ENCODE data around the gene ZNF180. TPM values are rescaled to one million over a fixed set of nuclear protein-coding genes. Genes with fewer than 3 reads are reported as not detected.

ZNF180 gene
- total RNA-seq, 1 experiment from 2014 or later, result 5.9 TPM

DNA sequence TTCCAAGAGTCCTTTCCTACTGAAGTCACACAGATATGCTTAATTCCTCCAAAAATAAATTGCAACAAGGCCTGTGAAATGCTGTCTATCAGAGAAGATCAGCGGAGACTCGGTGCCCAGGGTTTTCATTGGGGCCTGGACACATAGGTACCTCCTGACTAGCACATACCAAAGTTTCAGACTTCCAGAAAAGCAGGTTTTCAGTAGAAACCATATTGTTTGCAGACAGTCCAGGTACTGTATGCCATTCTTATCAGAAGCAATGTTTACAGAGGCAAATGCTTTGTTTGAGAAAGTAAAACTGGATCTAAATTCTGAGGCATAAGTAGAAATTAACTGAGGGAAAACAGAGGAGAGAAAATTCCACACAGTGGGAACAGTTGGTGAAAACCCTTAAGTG, 64.9 kb downstream of the ZNF180 start:
- no peak overlapping the region for H3K9ac ChIP-seq (ENCODE audit: low read length)
- H3K9me3 ChIP-seq (ENCODE audit: low read length), result no peaks in the 10 kb centered on the region; the same call in 1 of the 2 replicates
- H2AFZ ChIP-seq (ENCODE audit: low read length), result no peak overlapping the region
- no peak overlapping the region for H3K4me2 ChIP-seq (ENCODE audit: low read depth, low read length, poor library complexity, severe bottlenecking)
- H3K4me3 ChIP-seq (ENCODE audit: low read length), result no peak overlapping the region
- H3K36me3 ChIP-seq (ENCODE audit: insufficient read depth, low read length), result no peaks in the 10 kb centered on the region
- no peaks in the 10 kb centered on the region for H3K9me2 ChIP-seq (replicated peaks; ENCODE audit: insufficient read depth, low read length)
- H3K27me3 ChIP-seq (ENCODE audit: low read length), result no peaks in the 10 kb centered on the region
- no peaks in the 10 kb centered on the region for H4K20me1 ChIP-seq (ENCODE audit: insufficient read depth, low read depth, low read length)
- no peaks in the 10 kb centered on the region for H3K79me2 ChIP-seq (ENCODE audit: low read length)
- no peaks in the 10 kb centered on the region for H3K4me1 ChIP-seq (ENCODE audit: low read length)
- DNase-seq, result no peak
- no peak overlapping the region for H3K27ac ChIP-seq (ENCODE audit: low read length)

GRCh38 chr19:44430956-44431355, 69.4 kb downstream of the ZNF180 start:
- peaks cover 4% of the 10 kb centered on the region for H3K9me3 ChIP-seq (ENCODE audit: low read length)

More at GRCh38 chr19:44430956-44431355, 69.4 kb downstream of the ZNF180 start:
- Histone ChIP-seq H3K4me2 (ENCODE audit: low read depth, low read length, poor library complexity, severe bottlenecking) (no peak overlapping the region), H3K79me2 (ENCODE audit: low read length) (no peaks in the 10 kb centered on the region), H3K36me3 (ENCODE audit: insufficient read depth, low read length) (no peaks in the 10 kb centered on the region), H2AFZ (ENCODE audit: low read length) (no peak overlapping the region), H4K20me1 (ENCODE audit: insufficient read depth, low read depth, low read length) (no peaks in the 10 kb centered on the region), H3K4me3 (ENCODE audit: low read length) (no peak overlapping the region), H3K27ac (ENCODE audit: low read length) (no peak overlapping the region), H3K4me1 (ENCODE audit: low read length) (no peaks in the 10 kb centered on the region), H3K9ac (ENCODE audit: low read length) (no peak overlapping the region), H3K27me3 (ENCODE audit: low read length) (no peaks in the 10 kb centered on the region), H3K9me2 (replicated peaks; ENCODE audit: insufficient read depth, low read length) (no peaks in the 10 kb centered on the region)
- no peak for DNase-seq

Other genes starting within 250 kb of the ZNF180 start
- gene ZNF233, start 240.6 kb downstream of the ZNF180 start, total RNA-seq (2014; rRNA removed; shearing (Covaris generic); ENCODE audit: low replicate concordance), result 1.9 and 5.8 TPM in 2 replicates
- gene ZNF235, start 195.5 kb downstream of the ZNF180 start, total RNA-seq (2014; rRNA removed; shearing (Covaris generic); ENCODE audit: low replicate concordance), result 2.8 and 11.1 TPM in 2 replicates
- gene ZNF112, start 143.8 kb downstream of the ZNF180 start, total RNA-seq (2014; rRNA removed; shearing (Covaris generic); ENCODE audit: low replicate concordance), result not detected in 2 replicates
- gene ZNF285, start 98.9 kb downstream of the ZNF180 start, total RNA-seq (2014; rRNA removed; shearing (Covaris generic); ENCODE audit: low replicate concordance), result not detected in 2 replicates
- gene ZNF229, start 52.0 kb downstream of the ZNF180 start, total RNA-seq (2014; rRNA removed; shearing (Covaris generic); ENCODE audit: low replicate concordance), result not detected in 2 replicates
- gene CEACAM20, start 29.2 kb upstream of the ZNF180 start, total RNA-seq (2014; rRNA removed; shearing (Covaris generic); ENCODE audit: low replicate concordance), result not detected in 2 replicates
- gene IGSF23, start 113.0 kb upstream of the ZNF180 start, total RNA-seq (2014; rRNA removed; shearing (Covaris generic); ENCODE audit: low replicate concordance), result not detected in 2 replicates
- not detected in 2 replicates for gene PVR, start 143.4 kb upstream of the ZNF180 start, total RNA-seq (2014; rRNA removed; shearing (Covaris generic); ENCODE audit: low replicate concordance)
- not detected in 2 replicates for gene CEACAM19, start 171.0 kb upstream of the ZNF180 start, total RNA-seq (2014; rRNA removed; shearing (Covaris generic); ENCODE audit: low replicate concordance)
- not detected in 2 replicates for gene CEACAM16, start 198.6 kb upstream of the ZNF180 start, total RNA-seq (2014; rRNA removed; shearing (Covaris generic); ENCODE audit: low replicate concordance)
- 0.54 TPM in 1 of 2 replicates, not detected in the other for gene BCL3, start 248.2 kb upstream of the ZNF180 start, total RNA-seq (2014; rRNA removed; shearing (Covaris generic); ENCODE audit: low replicate concordance)